Bladder microvascular endothelial cell (primary cell): ENCODE results near the gene SUN5. TPM values are rescaled to one million over a fixed set of nuclear protein-coding genes. Genes with fewer than 3 reads are reported as not detected.

Experiments
- total RNA-seq: library from RNA; depleted of rRNA; stranded (reverse); fragments of >200 nt; gene quantifications from 2 replicates; pipeline ENCODE4 v1.2.3, GENCODE V29; 2014

Gene SUN5, protein sequence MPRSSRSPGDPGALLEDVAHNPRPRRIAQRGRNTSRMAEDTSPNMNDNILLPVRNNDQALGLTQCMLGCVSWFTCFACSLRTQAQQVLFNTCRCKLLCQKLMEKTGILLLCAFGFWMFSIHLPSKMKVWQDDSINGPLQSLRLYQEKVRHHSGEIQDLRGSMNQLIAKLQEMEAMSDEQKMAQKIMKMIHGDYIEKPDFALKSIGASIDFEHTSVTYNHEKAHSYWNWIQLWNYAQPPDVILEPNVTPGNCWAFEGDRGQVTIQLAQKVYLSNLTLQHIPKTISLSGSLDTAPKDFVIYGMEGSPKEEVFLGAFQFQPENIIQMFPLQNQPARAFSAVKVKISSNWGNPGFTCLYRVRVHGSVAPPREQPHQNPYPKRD
- total RNA-seq = not detected in 2 replicates

DNA sequence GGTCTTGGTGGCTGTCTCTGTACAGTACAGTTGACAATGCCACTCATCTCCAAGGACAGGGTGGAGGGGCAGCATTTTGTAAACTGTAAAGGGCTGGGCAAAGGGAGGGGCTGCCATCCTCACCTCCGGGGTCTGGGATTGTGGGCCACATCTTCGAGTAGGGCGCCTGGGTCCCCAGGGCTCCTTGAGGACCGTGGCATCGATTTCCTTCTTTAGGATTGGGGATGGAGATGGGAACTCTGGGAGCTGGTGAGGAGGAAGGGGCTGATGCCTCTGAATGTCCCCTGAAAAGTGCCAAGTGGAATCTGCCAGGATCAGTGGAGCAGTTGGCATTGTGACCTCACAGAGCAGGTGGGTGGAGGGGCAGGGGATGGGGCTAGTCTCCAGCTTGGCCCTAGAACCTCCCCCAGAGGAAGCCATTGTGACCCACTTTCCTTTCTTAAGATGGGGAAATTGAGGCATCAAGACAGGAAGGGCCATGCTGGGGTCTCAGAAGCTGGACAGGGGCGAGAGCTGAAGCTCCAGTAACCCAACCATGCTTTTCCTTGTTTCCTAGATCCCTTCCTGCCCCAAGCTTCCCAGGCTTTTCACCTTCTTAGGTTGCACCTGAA lies at the start of gene SUN5:
Gene SUN5, minus strand, starts transcription at position 293 of the 611 bp plus-strand sequence. Its CDS starts 93 bp downstream, at position 200.

DNA sequence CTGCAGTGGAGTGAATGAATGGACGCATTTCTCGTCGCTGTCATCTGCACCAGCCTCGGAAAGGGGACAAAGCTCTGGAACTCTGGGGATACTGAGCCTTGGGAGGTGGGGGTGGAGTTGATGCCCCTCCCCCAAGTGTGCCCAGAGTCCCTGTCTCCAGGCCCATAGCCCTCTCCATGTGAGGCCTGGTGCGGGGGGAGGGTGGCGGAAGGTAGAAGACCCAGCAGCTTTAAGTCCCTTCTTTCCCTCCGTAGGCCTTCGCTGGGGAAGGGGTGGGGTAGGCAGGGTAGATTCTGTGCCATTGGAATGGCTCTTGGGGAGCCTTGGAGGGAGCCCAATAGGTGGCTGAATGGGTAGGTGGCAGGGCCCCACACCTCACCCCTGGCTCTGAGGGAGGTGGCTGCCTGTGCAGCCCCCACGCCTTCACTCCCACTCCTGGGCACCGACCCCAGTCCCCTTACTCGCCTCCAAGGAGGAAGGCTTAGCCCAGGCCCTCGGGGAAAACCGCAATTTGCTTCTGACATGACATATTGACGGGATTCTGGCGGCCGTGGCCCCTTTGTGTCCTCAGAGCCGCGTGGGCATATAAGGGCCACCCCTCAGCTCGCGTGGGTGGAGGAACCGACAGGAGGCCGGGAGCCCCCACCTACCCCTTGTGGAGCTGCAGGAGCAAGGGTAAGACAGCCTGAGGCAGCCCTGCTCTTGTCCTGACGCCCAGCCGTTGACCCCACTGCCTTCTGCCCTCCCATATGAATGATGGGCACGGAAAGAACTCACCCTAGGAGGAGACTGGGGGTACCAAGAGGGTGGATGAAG lies 49.3 kb upstream of the SUN5 start, which contains the start of gene BPIFB3:
Gene BPIFB3, plus strand, starts transcription at position 613 of the 816 bp plus-strand sequence. CDS start 1,533 bp downstream, outside the sequence.

DNA sequence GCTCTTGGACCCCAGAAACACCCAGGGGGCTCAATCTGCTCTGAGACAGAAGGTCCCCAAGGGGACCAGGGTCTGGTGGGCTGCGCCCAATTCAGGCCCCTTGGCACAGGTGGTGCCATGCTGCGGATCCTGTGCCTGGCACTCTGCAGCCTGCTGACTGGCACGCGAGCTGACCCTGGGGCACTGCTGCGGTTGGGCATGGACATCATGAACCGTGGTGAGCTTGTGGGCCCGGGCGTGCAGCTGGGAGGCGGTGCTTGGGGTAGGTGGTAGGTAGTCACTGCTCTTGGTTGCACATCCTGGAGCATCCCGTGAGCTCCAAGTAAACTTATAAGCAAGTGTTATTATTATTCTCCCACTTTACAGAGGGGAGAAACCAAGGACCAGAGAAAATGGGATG lies 27.3 kb upstream of the SUN5 start, which contains the start of gene BPIFB6:
Gene BPIFB6, plus strand, starts transcription at position 118 of the 400 bp plus-strand sequence. Its CDS starts 0 bp downstream, at position 118.

DNA sequence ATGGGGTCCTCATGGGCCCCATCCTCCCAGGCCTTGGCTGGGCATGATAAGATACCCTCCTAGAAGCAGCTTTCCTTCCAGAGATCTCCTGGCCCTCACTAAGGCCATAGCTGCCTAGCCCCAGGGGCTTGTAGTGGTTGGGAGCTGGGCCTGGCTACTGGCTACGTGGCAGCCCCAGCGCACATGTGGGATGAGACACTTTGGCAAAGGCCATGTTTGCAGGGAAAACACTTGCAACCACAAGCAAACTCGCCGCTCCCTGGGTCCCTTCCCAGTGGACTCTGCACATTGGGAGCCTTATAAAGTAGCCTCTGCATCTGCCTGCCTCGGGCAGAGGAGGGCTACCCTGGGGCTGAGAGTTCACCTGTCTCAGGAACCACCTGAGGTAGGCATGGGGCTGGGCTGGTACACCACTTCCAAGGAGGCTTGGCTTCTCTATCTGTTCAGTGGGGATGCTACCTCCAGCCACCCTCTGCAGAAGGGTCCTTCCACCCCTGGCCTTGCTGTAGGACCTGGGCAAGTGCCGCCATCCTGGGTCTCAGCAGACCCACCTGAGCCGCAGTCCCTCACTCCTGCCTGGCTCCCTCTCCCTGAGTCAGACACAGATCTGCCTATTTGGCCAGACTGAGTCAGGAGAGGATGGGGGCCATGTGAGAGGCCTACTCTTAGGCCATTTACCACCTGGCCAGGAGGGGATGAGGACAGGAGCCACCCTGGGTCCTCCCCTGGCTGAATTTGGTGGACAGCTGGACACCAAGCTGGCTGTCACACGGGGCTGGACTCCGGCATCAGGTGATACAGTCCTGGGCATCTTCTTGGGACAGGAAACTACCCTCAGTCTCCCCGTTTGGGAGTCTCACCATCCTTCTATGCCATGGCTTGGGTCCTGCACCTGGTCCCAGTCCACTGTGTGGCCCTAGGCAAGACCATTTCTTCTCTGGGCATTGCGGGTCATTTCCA lies 3.4 kb upstream of the SUN5 start, which contains the start of gene BPIFB2:
Gene BPIFB2, plus strand, starts transcription at position 329 of the 960 bp plus-strand sequence. CDS start 871 bp downstream, outside the sequence.

Other genes with a start within 250 kb of the SUN5 start
- gene DNMT3B, start 242.0 kb downstream of the SUN5 start, total RNA-seq = 1.7 and 4.0 TPM in 2 replicates
- 75.9 and 141 TPM in 2 replicates for gene MAPRE1, start 184.5 kb downstream of the SUN5 start, total RNA-seq
- gene EFCAB8, start 145.5 kb downstream of the SUN5 start, total RNA-seq = under 0.01 and 0.06 TPM in 2 replicates
- not detected in 2 replicates for gene BPIFB2, start 3.3 kb upstream of the SUN5 start, total RNA-seq
- gene BPIFB6, start 27.2 kb upstream of the SUN5 start, total RNA-seq = not detected in 2 replicates
- gene BPIFB3, start 49.5 kb upstream of the SUN5 start, total RNA-seq = not detected in 2 replicates
- not detected in 2 replicates for gene BPIFB4, start 75.2 kb upstream of the SUN5 start, total RNA-seq
- not detected in 2 replicates for gene BPIFA2, start 163.7 kb upstream of the SUN5 start, total RNA-seq
- gene BPIFA3, start 212.9 kb upstream of the SUN5 start, total RNA-seq = not detected in 2 replicates
- not detected in 2 replicates for gene BPIFA1, start 231.6 kb upstream of the SUN5 start, total RNA-seq